Osteocyte (in vitro differentiated cells): ENCODE data around the gene NOP56. TPM values are rescaled to one million over a fixed set of nuclear protein-coding genes. Genes with fewer than 3 reads are reported as not detected.

ENCODE experiments used
- DNase-seq: peaks from one replicate; pipeline ENCODE4 v3.0.0; 2021; ENCODE audit warnings: mixed read lengths; ENCODE audit not compliant: unreplicated experiment; ENCODE audit errors: extremely low spot score
- H3K27ac Mint-ChIP-seq: one replicate; pipeline ENCODE4 v1.8.0; 2021; ENCODE audit warnings: mild to moderate bottlenecking, mixed read lengths; ENCODE audit not compliant: unreplicated experiment
- H3K27me3 Mint-ChIP-seq: one replicate; pipeline ENCODE4 v1.8.0; 2021; ENCODE audit warnings: mixed read lengths; ENCODE audit not compliant: unreplicated experiment
- H3K36me3 Mint-ChIP-seq: one replicate; pipeline ENCODE4 v1.8.0; 2021; ENCODE audit warnings: mixed read lengths; ENCODE audit not compliant: unreplicated experiment
- H3K4me1 Mint-ChIP-seq: one replicate; pipeline ENCODE4 v1.8.0; 2021; ENCODE audit warnings: mixed read lengths; ENCODE audit not compliant: unreplicated experiment
- H3K4me3 Mint-ChIP-seq: one replicate; pipeline ENCODE4 v1.8.0; 2021; ENCODE audit warnings: mild to moderate bottlenecking, moderate library complexity, mixed read lengths; ENCODE audit not compliant: unreplicated experiment
- H3K9me3 Mint-ChIP-seq: one replicate; pipeline ENCODE4 v1.8.0; 2021; ENCODE audit warnings: mixed read lengths; ENCODE audit not compliant: unreplicated experiment
- CTCF ChIP-seq: fragments of 200-600 bp; sonication (generic); IDR thresholded peaks from 2 replicates; pipeline ENCODE4 v1.5.0; 2021; ENCODE audit warnings: antibody characterized with exemption, mild to moderate bottlenecking, moderate library complexity
- total RNA-seq: library from RNA; stranded (reverse); gene quantifications from 2 replicates; pipeline ENCODE4 v1.2.1, GENCODE V29; 2021

NOP56 gene
- total RNA-seq, 1 donor from 2014 or later = 141 TPM

GRCh38 chr20:2617099-2617714, 35.2 kb upstream of the NOP56 start:
- Mint-ChIP-seq H3K27me3 (peaks cover 42% of the 10 kb centered on the region), H3K9me3 (peaks cover 5% of the 10 kb centered on the region), H3K4me3 (no peak overlapping the region), H3K4me1 (no peaks in the 10 kb centered on the region), H3K27ac (no peak overlapping the region), H3K36me3 (no peaks in the 10 kb centered on the region)
- no peak for DNase-seq
- no peak for TF ChIP-seq CTCF

GRCh38 chr20:2618815-2619214, 33.6 kb upstream of the NOP56 start:
- peaks cover 36% of the 10 kb centered on the region for H3K27me3 Mint-ChIP-seq
- H3K4me3 Mint-ChIP-seq = no peak overlapping the region
- no peak for TF ChIP-seq CTCF

GRCh38 chr20:2619337-2619736, 33.1 kb upstream of the NOP56 start:
- H3K27me3 Mint-ChIP-seq = peaks cover 40% of the 10 kb centered on the region
- H3K4me3 Mint-ChIP-seq = no peak overlapping the region

More at GRCh38 chr20:2618815-2619214, 33.6 kb upstream of the NOP56 start:
- no peaks in the 10 kb centered on the region for H3K36me3 Mint-ChIP-seq
- no peak overlapping the region for H3K27ac Mint-ChIP-seq
- peaks cover 5% of the 10 kb centered on the region for H3K9me3 Mint-ChIP-seq
- H3K4me1 Mint-ChIP-seq = no peaks in the 10 kb centered on the region
- no peak for DNase-seq

GRCh38 chr20:2619961-2620595, 32.4 kb upstream of the NOP56 start:
- Mint-ChIP-seq H3K9me3 (peaks cover 5% of the 10 kb centered on the region), H3K4me1 (no peaks in the 10 kb centered on the region), H3K36me3 (no peaks in the 10 kb centered on the region), H3K4me3 (no peak overlapping the region), H3K27ac (no peak overlapping the region), H3K27me3 (peaks cover 42% of the 10 kb centered on the region)
- no peak for TF ChIP-seq CTCF
- no peak for DNase-seq

More at GRCh38 chr20:2619337-2619736, 33.1 kb upstream of the NOP56 start:
- Mint-ChIP-seq H3K9me3 (peaks cover 5% of the 10 kb centered on the region), H3K36me3 (no peaks in the 10 kb centered on the region), H3K4me1 (no peaks in the 10 kb centered on the region), H3K27ac (no peak overlapping the region)
- no peak for TF ChIP-seq CTCF
- no peak for DNase-seq

- no peak overlapping the region for H3K27ac Mint-ChIP-seq
Measured at GRCh38 chr20:2624190-2624589, 28.2 kb upstream of the NOP56 start.

More at GRCh38 chr20:2624190-2624589, 28.2 kb upstream of the NOP56 start:
- peaks cover 18% of the 10 kb centered on the region for H3K9me3 Mint-ChIP-seq
- H3K27me3 Mint-ChIP-seq = peaks cover 23% of the 10 kb centered on the region
- no peaks in the 10 kb centered on the region for H3K36me3 Mint-ChIP-seq
- no peak for DNase-seq
- no peak overlapping the region for H3K4me3 Mint-ChIP-seq
- TF ChIP-seq CTCF = no peak
- no peaks in the 10 kb centered on the region for H3K4me1 Mint-ChIP-seq
